Adipocyte (in vitro differentiated cells): ENCODE data around the gene RHOU.
"Not testable (repeated sequence)": the region's sequence is repeated elsewhere in the genome, so short reads cannot be mapped to it uniquely, and the experiment has no call there.

Experiments used
- DNase-seq: peaks from one replicate; pipeline ENCODE4 v3.0.0-alpha.2; 2015; ENCODE audit warnings: low read depth
- H3K27me3 ChIP-seq: replicated peaks from 2 replicates; pipeline ENCODE4 v1.7.0; 2013; ENCODE audit warnings: mild to moderate bottlenecking, low read length, moderate library complexity; ENCODE audit not compliant: control insufficient read depth, insufficient read depth
- H3K36me3 ChIP-seq: 2 replicates; pipeline ENCODE4 v1.7.0; 2013; ENCODE audit warnings: low read length, mild to moderate bottlenecking, moderate library complexity; ENCODE audit not compliant: control insufficient read depth, insufficient read depth, severe bottlenecking
- H3K4me1 ChIP-seq: 2 replicates; pipeline ENCODE4 v1.7.0; 2013; ENCODE audit warnings: mild to moderate bottlenecking, low read length, moderate library complexity; ENCODE audit not compliant: control insufficient read depth, insufficient read depth
- H3K4me3 ChIP-seq: 2 replicates; pipeline ENCODE4 v1.7.0; 2013; ENCODE audit warnings: mild to moderate bottlenecking, low read length, moderate library complexity
- H3K9ac ChIP-seq: 2 replicates; pipeline ENCODE4 v1.7.0; 2013; ENCODE audit warnings: mild to moderate bottlenecking, low read length, moderate library complexity
- H3K9me3 ChIP-seq: 2 replicates; pipeline ENCODE4 v1.7.0; 2013; ENCODE audit warnings: mild to moderate bottlenecking, low read length, moderate library complexity; ENCODE audit not compliant: control insufficient read depth

The RHOU gene

DNA sequence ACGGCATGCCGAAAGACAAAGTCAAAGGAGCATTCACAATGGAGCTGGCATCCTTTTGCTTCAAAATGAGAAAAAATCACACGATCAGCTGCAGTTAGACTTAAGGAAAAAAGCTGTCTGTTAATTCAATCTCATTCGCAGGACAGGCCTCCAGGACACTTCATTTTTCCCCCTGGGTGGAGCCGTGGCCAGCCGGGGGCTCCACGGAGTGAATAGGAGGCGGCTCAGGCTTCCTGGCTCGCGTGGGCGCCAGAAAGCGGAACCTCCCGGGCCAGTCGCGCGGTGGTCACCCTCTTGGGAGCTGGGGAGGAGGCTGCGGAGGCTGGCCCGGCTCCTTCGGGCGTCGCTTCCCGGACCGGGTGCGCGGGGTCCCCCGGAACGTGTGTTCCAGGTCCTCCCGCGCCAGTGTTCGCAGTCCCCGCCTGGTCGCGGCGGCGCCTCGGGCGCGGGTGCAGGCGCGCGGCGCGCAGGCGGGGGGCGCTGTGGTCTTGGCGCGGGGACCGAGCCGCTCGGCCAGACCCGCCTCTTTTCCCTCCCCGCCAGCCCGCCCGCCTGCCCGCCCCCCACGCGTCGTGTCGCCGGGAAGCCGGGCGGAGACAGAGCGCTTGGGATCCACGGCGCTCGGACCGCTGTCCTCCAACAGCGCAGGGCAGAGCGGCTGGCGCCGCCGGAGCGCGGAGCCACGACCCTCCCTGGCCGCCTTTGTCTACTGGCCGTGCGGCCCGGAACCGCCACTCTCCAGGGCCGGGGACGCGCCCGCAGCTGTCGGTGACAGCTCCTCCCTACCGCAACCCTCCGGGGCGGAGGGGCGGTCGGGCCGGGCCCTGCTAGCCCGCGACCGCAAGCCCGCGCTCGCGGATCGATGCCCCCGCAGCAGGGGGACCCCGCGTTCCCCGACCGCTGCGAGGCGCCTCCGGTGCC, at the start of gene RHOU:
RHOU (plus strand) TSS at position 599 of the 921 bp plus-strand sequence; CDS start at position 863, 264 bp downstream.
- peak within 1 kb of the TSS; percentile 88 for H3K4me3 ChIP-seq
- peak within 1 kb of the TSS; percentile 87 for H3K9ac ChIP-seq
- H3K4me1 ChIP-seq, result peaks cover 25% of the 10 kb centered on the region
- no peaks in the 10 kb centered on the region for H3K9me3 ChIP-seq
- H3K27me3 ChIP-seq, result peaks cover 12% of the 10 kb centered on the region
- peak; percentile 81 for DNase-seq
- H3K36me3 ChIP-seq, result no peaks in the 10 kb centered on the region

DNA sequence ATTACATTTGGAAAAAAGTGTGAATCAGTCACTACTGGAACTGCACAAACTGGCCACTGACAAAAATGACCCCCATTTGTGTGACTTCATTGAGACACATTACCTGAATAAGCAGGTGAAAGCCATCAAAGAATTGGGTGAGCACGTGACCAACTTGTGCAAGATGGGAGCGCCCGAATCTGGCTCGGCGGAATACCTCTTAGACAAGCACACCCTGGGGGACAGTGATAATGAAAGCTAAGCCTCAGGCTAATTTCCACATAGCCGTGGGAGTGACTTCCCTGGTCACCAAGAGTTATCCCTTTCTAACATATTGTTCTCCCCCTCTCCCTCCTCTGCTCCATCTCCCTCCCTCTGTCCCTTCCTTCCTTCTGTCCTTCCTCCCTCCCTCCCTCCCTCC, 47.7 kb upstream of the RHOU start:
- H3K9ac ChIP-seq, result no peak overlapping the region
- no peaks in the 10 kb centered on the region for H3K27me3 ChIP-seq
- no peak for DNase-seq
- no peaks in the 10 kb centered on the region for H3K36me3 ChIP-seq
- H3K4me1 ChIP-seq, result peaks cover 4% of the 10 kb centered on the region
- H3K4me3 ChIP-seq, result no peak overlapping the region
- no peaks in the 10 kb centered on the region for H3K9me3 ChIP-seq

DNA sequence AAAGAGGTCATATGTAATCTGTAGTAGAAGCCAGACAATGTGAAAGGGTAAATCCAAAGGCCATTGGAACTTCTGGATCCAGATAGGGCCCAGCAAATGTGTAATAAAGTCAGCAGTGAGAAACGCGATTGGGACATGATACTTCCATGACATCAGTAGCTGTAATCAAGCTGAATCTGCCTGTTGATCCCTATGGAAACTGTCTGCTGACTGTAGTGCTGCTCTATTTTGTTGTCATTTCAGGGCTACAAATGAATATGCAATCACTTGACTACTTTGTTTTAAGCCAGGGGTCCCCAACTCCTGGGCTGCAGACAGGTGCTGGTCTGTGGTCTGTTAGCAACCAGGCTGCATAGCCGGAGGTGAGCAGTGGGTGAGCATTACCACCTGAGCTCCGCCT, 46.0 kb upstream of the RHOU start:
- no peaks in the 10 kb centered on the region for H3K9me3 ChIP-seq
- DNase-seq, result no peak
- H3K9ac ChIP-seq, result no peak overlapping the region

DNA sequence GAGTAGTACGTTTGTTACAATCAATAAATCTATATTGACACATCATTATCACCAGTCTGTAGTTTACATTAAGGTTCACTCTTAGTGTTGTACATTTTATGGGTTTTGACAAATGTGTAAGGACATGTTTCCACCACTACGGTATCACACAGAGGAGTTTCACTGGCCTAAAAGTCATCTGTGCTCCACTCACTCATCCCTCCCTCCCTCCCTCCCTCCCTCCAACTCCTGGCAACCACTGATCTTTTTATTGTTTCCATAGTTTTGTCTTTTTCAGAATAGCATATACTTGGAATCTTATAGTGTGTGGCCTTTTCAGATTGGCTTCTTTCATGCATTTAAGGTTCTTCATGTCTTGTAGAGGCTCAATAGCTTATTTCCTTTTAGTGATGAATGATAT, 44.1 kb upstream of the RHOU start:
- H3K9me3 ChIP-seq, result no peaks in the 10 kb centered on the region
- H3K36me3 ChIP-seq, result no peaks in the 10 kb centered on the region
- no peak for DNase-seq
- no peak overlapping the region for H3K4me3 ChIP-seq
- no peaks in the 10 kb centered on the region for H3K4me1 ChIP-seq
- H3K9ac ChIP-seq, result no peak overlapping the region
- no peaks in the 10 kb centered on the region for H3K27me3 ChIP-seq

More for the DNA sequence above, 46.0 kb upstream of the RHOU start:
- Histone ChIP-seq H3K36me3 (no peaks in the 10 kb centered on the region), H3K4me3 (no peak overlapping the region), H3K4me1 (peaks cover 4% of the 10 kb centered on the region), H3K27me3 (no peaks in the 10 kb centered on the region)

DNA sequence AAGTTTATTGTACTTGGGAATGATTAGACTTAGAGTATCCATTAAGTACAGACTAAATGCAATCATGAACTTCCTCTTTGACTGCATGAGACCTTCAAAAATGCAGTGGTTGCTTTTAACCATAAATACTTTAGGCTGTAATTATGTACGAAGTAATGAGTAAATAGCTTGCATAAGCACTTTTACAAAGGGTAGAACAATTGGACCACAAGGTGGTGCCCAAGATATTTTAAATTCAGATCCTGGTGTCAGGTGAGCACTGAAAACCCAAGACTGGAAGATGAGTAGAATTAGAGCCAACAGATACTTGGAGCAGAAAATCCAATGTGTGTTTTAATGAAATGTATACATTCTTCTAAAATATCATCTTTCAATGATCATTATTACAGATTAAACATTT, 43.4 kb upstream of the RHOU start:
- H3K9me3 ChIP-seq, result no peaks in the 10 kb centered on the region
- no peaks in the 10 kb centered on the region for H3K36me3 ChIP-seq
- peak; percentile 53 for DNase-seq
- peaks cover 6% of the 10 kb centered on the region for H3K4me1 ChIP-seq
- H3K9ac ChIP-seq, result no peak overlapping the region
- no peaks in the 10 kb centered on the region for H3K27me3 ChIP-seq
- H3K4me3 ChIP-seq, result no peak overlapping the region

DNA sequence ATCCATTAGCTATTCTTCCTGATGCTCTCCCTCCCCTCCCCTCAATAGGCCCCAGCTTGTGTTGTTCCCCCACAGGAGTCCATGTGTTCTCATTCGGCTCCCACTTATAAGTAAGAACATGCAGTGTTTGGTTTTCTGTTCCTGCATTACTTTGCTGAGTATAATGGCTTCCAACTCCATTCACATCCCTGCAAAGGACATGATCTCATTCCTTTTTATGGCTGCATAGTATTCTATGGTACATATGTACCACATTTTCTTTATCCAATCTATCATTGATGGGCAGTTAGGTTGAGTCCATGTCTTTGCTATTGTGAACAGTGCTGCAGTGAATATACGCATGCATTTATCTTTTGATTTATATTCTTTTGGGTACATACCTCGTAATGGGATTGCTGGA, 40.8 kb upstream of the RHOU start:
- not testable (repeated sequence) for H3K4me3 ChIP-seq, H3K36me3 ChIP-seq, H3K9me3 ChIP-seq, H3K9ac ChIP-seq, DNase-seq, H3K27me3 ChIP-seq
- H3K4me1 ChIP-seq, result peaks cover 19% of the 10 kb centered on the region

DNA sequence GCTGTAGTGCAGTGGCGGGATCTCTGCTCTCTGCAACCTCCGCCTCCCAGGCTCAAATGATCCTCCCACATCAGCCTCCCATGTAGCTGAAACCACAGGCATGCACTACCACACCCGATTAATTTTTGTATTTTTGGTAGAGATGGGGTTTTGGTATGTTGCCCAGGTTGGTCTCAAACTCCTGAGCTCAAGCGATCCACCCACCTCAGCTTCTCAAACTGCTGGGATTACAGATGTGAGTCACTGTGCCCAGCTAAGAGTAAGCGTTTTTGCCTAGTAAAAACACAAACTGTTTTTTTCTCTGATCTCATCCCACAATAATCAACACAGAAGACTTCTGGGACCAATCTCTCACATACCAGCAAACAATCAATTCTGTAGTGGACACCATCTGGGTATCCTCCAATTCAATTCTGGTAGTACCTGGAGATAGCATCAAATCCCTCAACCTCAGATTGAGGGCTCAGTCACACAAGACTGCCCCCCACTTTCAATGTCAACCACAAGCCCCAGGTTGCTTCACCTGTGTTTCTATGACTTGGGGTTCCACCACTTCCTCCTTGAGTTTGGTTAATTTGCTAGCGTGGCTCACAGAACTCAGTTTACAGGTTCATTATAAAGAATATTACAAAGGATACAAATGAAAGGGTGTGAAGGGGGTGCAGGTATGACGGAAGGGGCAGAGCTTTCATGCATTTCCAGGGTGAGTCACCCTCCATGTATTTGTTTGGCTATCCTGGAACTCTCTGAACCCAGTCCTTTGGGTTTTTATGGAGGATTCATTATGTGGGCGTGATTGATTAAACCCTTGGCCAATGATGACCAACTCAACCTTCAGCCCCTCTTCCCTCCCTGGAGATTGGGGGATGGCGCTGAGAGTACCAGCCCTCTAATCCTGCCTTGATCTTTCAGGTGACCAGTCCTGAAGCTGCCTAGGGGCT, 40.0 kb upstream of the RHOU start:
- H3K4me1 ChIP-seq, result peaks cover 19% of the 10 kb centered on the region
- no peak for DNase-seq
- no peak overlapping the region for H3K4me3 ChIP-seq
- H3K9me3 ChIP-seq, result no peaks in the 10 kb centered on the region
- no peak overlapping the region for H3K9ac ChIP-seq
- no peaks in the 10 kb centered on the region for H3K36me3 ChIP-seq
- no peaks in the 10 kb centered on the region for H3K27me3 ChIP-seq

DNA sequence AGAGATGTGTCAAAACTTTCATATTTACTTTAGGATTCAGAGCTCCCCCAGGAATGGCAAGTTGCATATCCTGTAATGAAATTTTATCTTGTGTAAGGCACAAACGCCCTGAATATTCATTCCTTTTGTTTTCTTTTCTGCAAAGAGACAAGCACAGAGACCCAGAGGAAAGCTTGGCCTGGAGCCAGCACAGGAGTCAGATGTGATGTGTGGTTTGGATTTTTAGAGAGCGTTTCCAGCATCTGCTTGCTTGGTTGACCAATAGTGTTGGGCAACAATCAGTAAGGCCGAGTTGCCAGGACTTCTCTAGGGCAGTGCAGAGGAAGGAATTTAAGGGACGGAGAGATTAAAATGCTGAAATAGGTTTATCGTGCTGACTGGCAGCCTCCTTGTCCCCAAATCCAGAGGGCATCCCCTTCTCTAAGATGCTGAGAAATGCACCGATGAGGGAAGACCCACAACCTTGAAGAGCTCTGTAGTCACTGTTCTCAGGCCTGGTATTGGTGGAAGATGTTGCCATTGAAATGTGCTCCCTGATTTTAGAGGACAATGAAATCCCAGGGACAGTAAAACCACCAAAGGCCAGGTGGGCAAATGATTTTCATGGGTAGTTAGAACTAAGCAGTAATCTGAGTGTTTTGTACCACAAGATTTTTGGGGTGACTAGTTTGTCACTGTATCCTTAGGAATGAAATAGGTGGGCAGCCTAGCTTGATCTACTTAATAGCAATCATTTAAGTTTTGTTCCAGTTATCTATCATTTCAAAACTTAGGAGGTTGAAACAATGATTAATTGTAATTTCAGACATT, 37.9 kb upstream of the RHOU start:
- Histone ChIP-seq H3K4me1 (peaks cover 19% of the 10 kb centered on the region), H3K27me3 (no peaks in the 10 kb centered on the region), H3K36me3 (no peaks in the 10 kb centered on the region), H3K9ac (no peak overlapping the region), H3K4me3 (no peak overlapping the region), H3K9me3 (no peaks in the 10 kb centered on the region)
- peak; percentile 48 for DNase-seq

DNA sequence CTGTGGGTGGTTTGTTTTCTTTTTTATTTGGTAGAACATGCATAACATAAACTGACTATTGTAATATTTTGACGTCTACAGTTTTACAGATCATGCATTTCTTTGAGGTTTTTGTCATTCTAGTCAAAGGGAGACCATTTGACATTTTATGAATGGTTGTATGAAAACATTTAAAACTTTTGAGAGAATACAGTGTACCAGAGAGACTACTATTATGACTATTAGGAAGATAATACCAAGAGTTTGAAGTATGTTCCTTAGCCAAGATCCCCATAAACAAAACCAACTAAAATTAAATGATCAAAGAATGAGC, 37.3 kb upstream of the RHOU start:
- H3K4me1 ChIP-seq, result peaks cover 19% of the 10 kb centered on the region
- H3K27me3 ChIP-seq, result no peaks in the 10 kb centered on the region
- no peak overlapping the region for H3K9ac ChIP-seq
- no peak overlapping the region for H3K4me3 ChIP-seq
- DNase-seq, result no peak
- H3K9me3 ChIP-seq, result no peaks in the 10 kb centered on the region
- no peaks in the 10 kb centered on the region for H3K36me3 ChIP-seq

DNA sequence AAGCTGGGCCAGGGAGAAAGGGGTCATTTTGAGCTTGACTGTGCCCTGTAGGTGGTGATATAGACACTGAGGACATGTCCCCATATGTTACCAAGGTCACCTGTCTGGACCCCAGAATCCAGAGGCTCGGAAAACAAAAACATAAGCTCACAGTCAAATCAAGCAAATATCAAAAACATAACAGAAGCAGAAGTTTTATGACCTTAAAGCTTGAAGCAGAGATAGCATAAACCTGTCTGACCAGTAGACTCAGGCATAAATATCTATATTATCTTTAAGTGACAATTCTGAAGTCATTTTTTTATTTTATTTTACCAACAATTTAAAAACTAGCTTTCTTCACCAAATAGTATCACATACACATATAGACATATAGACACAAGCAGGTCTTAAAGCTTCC, 32.8 kb upstream of the RHOU start:
- no peak for DNase-seq
- H3K4me1 ChIP-seq, result peaks cover 8% of the 10 kb centered on the region
- peaks cover 3% of the 10 kb centered on the region for H3K27me3 ChIP-seq
- no peaks in the 10 kb centered on the region for H3K9me3 ChIP-seq
- no peak overlapping the region for H3K9ac ChIP-seq
- H3K36me3 ChIP-seq, result no peaks in the 10 kb centered on the region
- H3K4me3 ChIP-seq, result no peak overlapping the region

DNA sequence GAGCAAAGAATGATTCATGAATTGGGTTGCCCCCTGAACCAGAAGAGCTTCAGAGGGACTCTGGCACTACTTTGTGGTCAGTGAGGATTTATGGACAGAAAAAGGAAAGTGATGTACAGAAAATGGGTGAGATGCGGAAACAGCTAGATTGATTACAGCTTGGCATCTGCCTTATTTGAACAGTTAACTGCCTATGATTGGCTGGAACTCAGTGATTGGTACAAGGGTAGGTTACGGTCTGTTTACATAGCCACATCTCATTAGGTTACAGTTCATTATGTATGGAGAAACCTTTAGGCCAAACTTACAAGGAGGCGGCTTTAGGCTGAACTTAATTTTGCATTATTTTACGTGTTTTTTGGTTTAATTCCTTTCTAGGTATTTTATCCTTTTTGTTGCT, 29.0 kb upstream of the RHOU start:
- no peak for DNase-seq
- Histone ChIP-seq H3K9ac (no peak overlapping the region), H3K27me3 (peaks cover 3% of the 10 kb centered on the region), H3K36me3 (no peaks in the 10 kb centered on the region), H3K4me3 (no peak overlapping the region), H3K9me3 (no peaks in the 10 kb centered on the region), H3K4me1 (no peaks in the 10 kb centered on the region)
